Loucy (cell line): Measurements from ENCODE around the gene RMI2.

ENCODE experiments used
- H2AFZ ChIP-seq: fragments of 200-600 bp; sonication (generic); 2 replicates; pipeline ENCODE4 v1.6.0; 2016; ENCODE audit warnings: antibody characterized with exemption, mild to moderate bottlenecking, low read length, moderate library complexity
- H3F3A ChIP-seq: fragments of 200-600 bp; 2 replicates; pipeline ENCODE4 v1.6.0; 2016; ENCODE audit warnings: antibody characterized with exemption, low read depth, mild to moderate bottlenecking
- H3K27me3 ChIP-seq: fragments of 200-600 bp; sonication (generic); 2 replicates; pipeline ENCODE4 v1.6.1; 2014; ENCODE audit warnings: low read length, mild to moderate bottlenecking; ENCODE audit not compliant: insufficient read depth, poor library complexity, severe bottlenecking
- H3K36me3 ChIP-seq: fragments of 200-600 bp; sonication (generic); 2 replicates; pipeline ENCODE4 v1.6.1; 2016; ENCODE audit warnings: low read length; ENCODE audit not compliant: insufficient read depth
- H3K4me1 ChIP-seq: fragments of 200-600 bp; sonication (generic); 2 replicates; pipeline ENCODE4 v1.5.1; 2014; ENCODE audit warnings: low read length, mild to moderate bottlenecking; ENCODE audit not compliant: insufficient read depth, poor library complexity, severe bottlenecking
- H3K4me2 ChIP-seq: fragments of 200-600 bp; sonication (generic); 2 replicates; pipeline ENCODE4 v1.6.0; 2014; ENCODE audit warnings: antibody characterized with exemption, low read length, low read depth, mild to moderate bottlenecking; ENCODE audit not compliant: poor library complexity, severe bottlenecking
- H3K4me3 ChIP-seq: fragments of 200-600 bp; sonication (generic); 2 replicates; pipeline ENCODE4 v1.5.1; 2014; ENCODE audit warnings: low read length, mild to moderate bottlenecking, mixed read lengths; ENCODE audit not compliant: poor library complexity, severe bottlenecking
- H3K79me2 ChIP-seq: fragments of 200-600 bp; sonication (generic); 2 replicates; pipeline ENCODE4 v1.6.1; 2014; ENCODE audit warnings: low read length; ENCODE audit not compliant: insufficient read depth
- H3K9ac ChIP-seq: fragments of 200-600 bp; sonication (generic); 2 replicates; pipeline ENCODE4 v1.6.0; 2014; ENCODE audit warnings: mild to moderate bottlenecking, low read depth, low read length, moderate library complexity; ENCODE audit not compliant: poor library complexity, severe bottlenecking
- H3K9me2 ChIP-seq: fragments of 200-600 bp; sonication (generic); replicated peaks from 2 replicates; pipeline ENCODE4 v1.6.1; 2016; ENCODE audit warnings: low read depth, low read length, mixed read lengths
- H3K9me3 ChIP-seq: fragments of 200-600 bp; sonication (generic); 2 replicates; pipeline ENCODE4 v1.6.1; 2014; ENCODE audit warnings: mild to moderate bottlenecking, antibody characterized with exemption, low read length, low read depth; ENCODE audit not compliant: insufficient read depth
- H4K20me1 ChIP-seq: fragments of 200-600 bp; sonication (generic); 2 replicates; pipeline ENCODE4 v1.6.0; 2014; ENCODE audit warnings: antibody characterized with exemption, low read length, mild to moderate bottlenecking; ENCODE audit not compliant: insufficient read depth, poor library complexity, severe bottlenecking
- EZH2phosphoT487 ChIP-seq: fragments of 200-600 bp; IDR thresholded peaks from 2 replicates; pipeline ENCODE4 v1.6.1; 2018; ENCODE audit warnings: antibody characterized with exemption, mild to moderate bottlenecking, moderate library complexity, borderline replicate concordance
- TF ChIP-seq, protein P1 (sequence below): fragments of 200-600 bp; sonication (generic); conservative IDR thresholded peaks from 2 replicates; pipeline ENCODE4 v1.5.1; 2014; ENCODE audit warnings: mild to moderate bottlenecking, antibody characterized with exemption, low read length

Gene RMI2

DNA sequence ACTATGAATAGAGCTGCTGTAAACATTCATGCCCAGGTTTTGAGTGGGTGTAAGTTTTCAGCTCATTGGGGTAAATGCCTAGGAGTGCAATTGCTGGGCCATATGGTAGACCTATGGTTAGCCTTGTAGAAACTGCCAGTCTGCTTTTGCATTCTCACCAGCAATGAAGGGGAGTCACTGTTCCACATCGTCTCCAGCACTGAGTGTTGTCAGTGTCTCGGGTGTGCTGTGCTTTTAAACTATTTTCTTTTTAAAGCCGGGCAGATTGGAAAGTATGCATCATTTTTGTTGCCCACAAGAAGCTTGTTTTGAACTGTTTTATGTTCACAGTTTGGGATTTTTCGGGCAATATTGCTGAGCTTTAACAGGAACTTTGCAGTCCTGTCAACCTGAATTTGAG is 7.9 kb downstream of the RMI2 start:
- no peaks in the 10 kb centered on the region for H3K27me3 ChIP-seq
- TF ChIP-seq, protein P1, sequence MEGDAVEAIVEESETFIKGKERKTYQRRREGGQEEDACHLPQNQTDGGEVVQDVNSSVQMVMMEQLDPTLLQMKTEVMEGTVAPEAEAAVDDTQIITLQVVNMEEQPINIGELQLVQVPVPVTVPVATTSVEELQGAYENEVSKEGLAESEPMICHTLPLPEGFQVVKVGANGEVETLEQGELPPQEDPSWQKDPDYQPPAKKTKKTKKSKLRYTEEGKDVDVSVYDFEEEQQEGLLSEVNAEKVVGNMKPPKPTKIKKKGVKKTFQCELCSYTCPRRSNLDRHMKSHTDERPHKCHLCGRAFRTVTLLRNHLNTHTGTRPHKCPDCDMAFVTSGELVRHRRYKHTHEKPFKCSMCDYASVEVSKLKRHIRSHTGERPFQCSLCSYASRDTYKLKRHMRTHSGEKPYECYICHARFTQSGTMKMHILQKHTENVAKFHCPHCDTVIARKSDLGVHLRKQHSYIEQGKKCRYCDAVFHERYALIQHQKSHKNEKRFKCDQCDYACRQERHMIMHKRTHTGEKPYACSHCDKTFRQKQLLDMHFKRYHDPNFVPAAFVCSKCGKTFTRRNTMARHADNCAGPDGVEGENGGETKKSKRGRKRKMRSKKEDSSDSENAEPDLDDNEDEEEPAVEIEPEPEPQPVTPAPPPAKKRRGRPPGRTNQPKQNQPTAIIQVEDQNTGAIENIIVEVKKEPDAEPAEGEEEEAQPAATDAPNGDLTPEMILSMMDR = no peak
- no peak for TF ChIP-seq EZH2phosphoT487
- H3K4me1 ChIP-seq = peaks cover 31% of the 10 kb centered on the region
- H4K20me1 ChIP-seq = no peaks in the 10 kb centered on the region
- no peak overlapping the region for H3K9ac ChIP-seq
- no peaks in the 10 kb centered on the region for H3K36me3 ChIP-seq
- no peaks in the 10 kb centered on the region for H3F3A ChIP-seq
- H3K9me3 ChIP-seq = no peaks in the 10 kb centered on the region
- H2AFZ ChIP-seq = no peak overlapping the region
- H3K9me2 ChIP-seq = no peaks in the 10 kb centered on the region
- H3K79me2 ChIP-seq = peaks cover 29% of the 10 kb centered on the region
- H3K4me2 ChIP-seq = no peak overlapping the region
- no peak overlapping the region for H3K4me3 ChIP-seq

DNA sequence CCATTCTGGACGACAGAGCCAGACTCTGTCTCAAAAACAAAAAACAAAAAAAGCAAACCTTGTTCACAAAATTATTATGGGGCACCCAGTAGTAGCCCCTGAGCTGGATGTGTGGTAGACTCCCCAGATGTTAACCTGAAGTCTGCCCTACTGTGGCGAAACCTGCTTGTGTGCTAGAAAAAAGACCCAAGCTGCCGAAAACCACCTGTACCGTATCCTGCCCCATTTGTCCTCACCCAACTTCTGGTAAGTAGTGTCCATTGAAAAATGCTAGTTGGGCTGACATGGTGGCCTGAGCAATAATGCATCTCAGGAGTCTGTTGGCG is 9.1 kb downstream of the RMI2 start:
- H3K9me3 ChIP-seq = no peaks in the 10 kb centered on the region
- H3K36me3 ChIP-seq = no peaks in the 10 kb centered on the region
- no peaks in the 10 kb centered on the region for H3K9me2 ChIP-seq
- no peak overlapping the region for H2AFZ ChIP-seq
- TF ChIP-seq EZH2phosphoT487 = no peak
- TF ChIP-seq, protein P1 = no peak
- H4K20me1 ChIP-seq = no peaks in the 10 kb centered on the region
- no peaks in the 10 kb centered on the region for H3F3A ChIP-seq
- H3K4me2 ChIP-seq = peak overlapping the region; percentile 6
- no peaks in the 10 kb centered on the region for H3K27me3 ChIP-seq
- H3K79me2 ChIP-seq = peaks cover 17% of the 10 kb centered on the region; the same call in 1 of the 2 replicates
- H3K9ac ChIP-seq = no peak overlapping the region
- H3K4me1 ChIP-seq = peaks cover 31% of the 10 kb centered on the region
- peak overlapping the region; percentile 9 for H3K4me3 ChIP-seq

DNA sequence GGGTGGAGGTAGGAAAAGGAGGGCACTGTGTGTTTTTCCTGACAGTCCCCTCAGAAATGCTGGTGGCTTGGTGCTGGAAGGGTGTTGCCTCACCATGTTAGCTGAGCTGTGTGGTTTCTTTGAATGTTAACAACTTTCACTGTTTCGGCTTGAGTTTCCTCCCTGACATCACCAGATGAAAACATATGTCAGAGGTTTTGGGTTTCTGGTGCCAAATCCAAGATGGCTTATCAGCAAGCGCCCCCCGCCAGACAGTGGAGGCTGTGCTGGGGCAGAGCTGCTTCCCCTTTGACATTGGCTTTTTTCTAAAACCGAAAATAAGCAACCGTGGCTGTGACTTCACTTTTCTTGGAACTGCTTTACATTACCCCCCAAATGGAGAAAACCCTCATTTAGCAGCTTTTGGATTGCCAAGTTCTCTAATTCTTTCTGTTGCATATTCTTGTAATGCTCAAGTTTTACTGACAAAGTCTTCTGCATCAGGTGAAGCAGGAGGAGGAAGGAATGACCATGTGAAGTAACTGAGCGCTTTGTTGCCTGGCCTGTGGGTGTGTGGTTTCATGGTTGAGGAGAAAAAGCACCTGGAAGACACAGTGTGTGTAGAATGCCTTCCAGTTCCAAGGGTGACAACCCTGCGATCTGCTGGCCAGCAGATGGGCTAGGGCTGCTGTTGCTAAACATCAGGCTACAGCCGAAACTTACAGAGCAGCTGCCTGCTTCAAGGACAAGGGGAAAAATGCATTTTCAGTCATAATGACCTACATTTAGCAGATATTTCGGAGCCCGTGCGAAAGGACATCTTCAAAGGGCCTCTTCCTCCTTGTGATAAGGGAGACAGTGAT is 9.7 kb downstream of the RMI2 start:
- Histone ChIP-seq H3K4me1 (peaks cover 26% of the 10 kb centered on the region), H3K9ac (no peak overlapping the region), H3K4me3 (peak overlapping the region; percentile 9), H3K9me2 (no peaks in the 10 kb centered on the region), H3K27me3 (no peaks in the 10 kb centered on the region), H3K79me2 (peaks cover 11% of the 10 kb centered on the region; the same call in 1 of the 2 replicates), H3K4me2 (peak overlapping the region; percentile 6), H3K36me3 (no peaks in the 10 kb centered on the region), H2AFZ (no peak overlapping the region), H3F3A (no peaks in the 10 kb centered on the region), H4K20me1 (no peaks in the 10 kb centered on the region), H3K9me3 (no peaks in the 10 kb centered on the region)
- TF ChIP-seq, protein P1 = no peak
- TF ChIP-seq EZH2phosphoT487 = no peak
